Measurements from ENCODE around the gene FBXL17. TPM values are rescaled to one million over a fixed set of nuclear protein-coding genes. Genes with fewer than 3 reads are reported as not detected.

The FBXL17 gene
- total RNA-seq, 1 donor from 2014 or later = 11.6 TPM

- Histone ChIP-seq H3K36me3 (ENCODE audit: control insufficient read depth, insufficient read depth, low read length) (no peaks in the 10 kb centered on the region), H3K27me3 (ENCODE audit: control insufficient read depth, insufficient read depth, low read length) (no peaks in the 10 kb centered on the region)
Measured at GRCh38 chr5:107975568-107975967, 406.3 kb downstream of the FBXL17 start.

GRCh38 chr5:107971846-107972245 lies 410.1 kb downstream of the FBXL17 start:
- DNase-seq (ENCODE audit: low read depth) = no peak
- TF ChIP-seq CTCF (IDR thresholded peaks at IDR 0.05; ENCODE audit: insufficient read depth, low read length, poor library complexity, severe bottlenecking) = no peak
- Histone ChIP-seq H3K27me3 (ENCODE audit: control insufficient read depth, insufficient read depth, low read length) (no peaks in the 10 kb centered on the region), H3K36me3 (ENCODE audit: control insufficient read depth, insufficient read depth, low read length) (no peaks in the 10 kb centered on the region), H3K4me3 (ENCODE audit: low read depth, low read length) (no peak overlapping the region)

More at GRCh38 chr5:107975568-107975967, 406.3 kb downstream of the FBXL17 start:
- no peak for DNase-seq (ENCODE audit: low read depth)
- no peak for TF ChIP-seq CTCF (IDR thresholded peaks at IDR 0.05; ENCODE audit: insufficient read depth, low read length, poor library complexity, severe bottlenecking)
- H3K4me3 ChIP-seq (ENCODE audit: low read depth, low read length) = no peak overlapping the region

DNA sequence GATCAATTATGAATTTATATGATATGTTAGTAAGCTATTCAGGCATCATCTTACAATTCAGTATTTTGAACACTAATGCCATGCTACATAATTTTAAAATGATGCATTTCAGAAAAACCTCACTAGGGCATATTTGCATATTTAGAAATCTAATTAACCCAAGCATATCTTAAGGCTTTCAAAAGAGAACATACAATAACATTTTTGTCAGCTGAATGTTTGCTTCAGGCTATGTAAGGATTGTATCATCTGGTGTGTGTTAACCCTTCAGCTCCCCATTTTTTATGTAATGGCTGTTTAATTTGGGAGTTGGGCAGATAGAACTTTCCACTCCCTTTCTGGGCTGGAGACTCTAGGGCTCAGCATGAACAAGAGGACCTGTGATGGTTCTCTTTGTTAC lies 412.1 kb downstream of the FBXL17 start:
- Histone ChIP-seq H3K4me3 (ENCODE audit: low read depth, low read length) (no peak overlapping the region), H3K36me3 (ENCODE audit: control insufficient read depth, insufficient read depth, low read length) (no peaks in the 10 kb centered on the region), H3K27me3 (ENCODE audit: control insufficient read depth, insufficient read depth, low read length) (no peaks in the 10 kb centered on the region)
- TF ChIP-seq CTCF (IDR thresholded peaks at IDR 0.05; ENCODE audit: insufficient read depth, low read length, poor library complexity, severe bottlenecking) = no peak
- DNase-seq (ENCODE audit: low read depth) = no peak

GRCh38 chr5:107968998-107969397 lies 412.9 kb downstream of the FBXL17 start:
- Histone ChIP-seq H3K36me3 (ENCODE audit: control insufficient read depth, insufficient read depth, low read length) (no peaks in the 10 kb centered on the region), H3K4me3 (ENCODE audit: low read depth, low read length) (no peak overlapping the region), H3K27me3 (ENCODE audit: control insufficient read depth, insufficient read depth, low read length) (no peaks in the 10 kb centered on the region)
- no peak for TF ChIP-seq CTCF (IDR thresholded peaks at IDR 0.05; ENCODE audit: insufficient read depth, low read length, poor library complexity, severe bottlenecking)
- no peak for DNase-seq (ENCODE audit: low read depth)

GRCh38 chr5:107968406-107968843 lies 413.5 kb downstream of the FBXL17 start:
- H3K27me3 ChIP-seq (ENCODE audit: control insufficient read depth, insufficient read depth, low read length) = no peaks in the 10 kb centered on the region
- TF ChIP-seq CTCF (IDR thresholded peaks at IDR 0.05; ENCODE audit: insufficient read depth, low read length, poor library complexity, severe bottlenecking) = no peak
- H3K36me3 ChIP-seq (ENCODE audit: control insufficient read depth, insufficient read depth, low read length) = no peaks in the 10 kb centered on the region
- DNase-seq (ENCODE audit: low read depth) = no peak
- no peak overlapping the region for H3K4me3 ChIP-seq (ENCODE audit: low read depth, low read length)

- TF ChIP-seq CTCF (IDR thresholded peaks at IDR 0.05; ENCODE audit: insufficient read depth, low read length, poor library complexity, severe bottlenecking) = no peak
- no peak overlapping the region for H3K4me3 ChIP-seq (ENCODE audit: low read depth, low read length)
- no peaks in the 10 kb centered on the region for H3K36me3 ChIP-seq (ENCODE audit: control insufficient read depth, insufficient read depth, low read length)
- no peaks in the 10 kb centered on the region for H3K27me3 ChIP-seq (ENCODE audit: control insufficient read depth, insufficient read depth, low read length)
- DNase-seq (ENCODE audit: low read depth) = no peak
Measured at GRCh38 chr5:107966201-107966600, 415.7 kb downstream of the FBXL17 start.

Measured in kidney epithelial cell (primary cell).